ENCODE measurements around the gene GSTM5.
"Not testable (repeated sequence)": the region's sequence is repeated elsewhere in the genome, so short reads cannot be mapped to it uniquely, and the experiment has no call there.

GRCh38 chr1:109709822-109710221 is 2.2 kb upstream of the GSTM5 start:
- TF ChIP-seq CREB5 (CRISPR knock-in tag; IDR thresholded peaks at IDR 0.05; ENCODE audit: low read depth); PATZ1 (CRISPR knock-in tag; IDR thresholded peaks at IDR 0.05; ENCODE audit: borderline replicate concordance); POU6F1 (CRISPR knock-in tag; IDR thresholded peaks at IDR 0.05; ENCODE audit: borderline replicate concordance, low read depth); TCF4 (CRISPR knock-in tag; IDR thresholded peaks at IDR 0.05; ENCODE audit: borderline replicate concordance); CSDC2 (CRISPR knock-in tag; IDR thresholded peaks at IDR 0.05); ZFP3 (CRISPR knock-in tag; IDR thresholded peaks at IDR 0.05); ZNF565 (CRISPR knock-in tag; conservative IDR thresholded peaks at IDR 0.05; ENCODE audit: low read depth); ISL1 (CRISPR knock-in tag; IDR thresholded peaks at IDR 0.05): not testable (repeated sequence)
